ENCODE results near the gene GLRA3.

GLRA3 gene

DNA sequence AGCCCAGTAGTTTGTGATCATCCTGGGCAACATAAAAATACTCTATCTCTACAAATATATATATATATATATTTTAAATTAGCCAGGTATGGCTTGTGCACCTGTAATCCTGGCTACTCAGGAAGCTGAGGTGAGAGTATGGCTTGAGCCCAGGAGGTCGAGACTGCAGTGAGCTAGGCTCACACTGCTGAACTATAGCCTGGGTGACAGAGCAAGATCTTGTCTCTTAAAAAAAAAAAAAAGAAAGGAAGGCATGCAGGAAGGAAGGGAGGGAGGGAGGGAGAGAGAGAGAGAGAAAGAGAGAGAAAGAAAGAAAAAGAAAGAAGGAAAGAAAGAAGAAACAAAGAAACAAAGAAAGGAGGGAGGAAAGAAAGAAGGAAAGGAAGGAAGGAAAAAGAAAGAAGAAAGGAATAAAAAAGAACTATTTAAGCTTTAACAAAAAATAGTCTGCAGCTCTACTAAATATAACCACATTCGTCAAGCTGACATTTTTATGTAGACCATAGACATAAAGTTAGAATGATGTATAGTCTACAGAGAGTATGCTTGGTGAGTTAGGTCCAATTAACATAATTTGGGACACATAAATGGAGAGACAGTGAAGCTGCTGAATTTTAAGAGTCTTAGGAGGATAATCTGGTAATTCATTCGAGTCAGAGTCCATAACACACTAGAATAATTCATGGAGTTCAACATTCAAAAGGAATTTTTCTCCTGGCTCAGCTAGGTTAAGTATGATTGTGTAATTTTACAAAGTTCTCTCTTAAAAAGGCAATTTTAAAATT is 111.9 kb downstream of the GLRA3 start:
- TF ChIP-seq, protein P1, sequence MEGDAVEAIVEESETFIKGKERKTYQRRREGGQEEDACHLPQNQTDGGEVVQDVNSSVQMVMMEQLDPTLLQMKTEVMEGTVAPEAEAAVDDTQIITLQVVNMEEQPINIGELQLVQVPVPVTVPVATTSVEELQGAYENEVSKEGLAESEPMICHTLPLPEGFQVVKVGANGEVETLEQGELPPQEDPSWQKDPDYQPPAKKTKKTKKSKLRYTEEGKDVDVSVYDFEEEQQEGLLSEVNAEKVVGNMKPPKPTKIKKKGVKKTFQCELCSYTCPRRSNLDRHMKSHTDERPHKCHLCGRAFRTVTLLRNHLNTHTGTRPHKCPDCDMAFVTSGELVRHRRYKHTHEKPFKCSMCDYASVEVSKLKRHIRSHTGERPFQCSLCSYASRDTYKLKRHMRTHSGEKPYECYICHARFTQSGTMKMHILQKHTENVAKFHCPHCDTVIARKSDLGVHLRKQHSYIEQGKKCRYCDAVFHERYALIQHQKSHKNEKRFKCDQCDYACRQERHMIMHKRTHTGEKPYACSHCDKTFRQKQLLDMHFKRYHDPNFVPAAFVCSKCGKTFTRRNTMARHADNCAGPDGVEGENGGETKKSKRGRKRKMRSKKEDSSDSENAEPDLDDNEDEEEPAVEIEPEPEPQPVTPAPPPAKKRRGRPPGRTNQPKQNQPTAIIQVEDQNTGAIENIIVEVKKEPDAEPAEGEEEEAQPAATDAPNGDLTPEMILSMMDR (IDR thresholded peaks at IDR 0.05; ENCODE audit: low read depth, low read length), result no peak
- Histone ChIP-seq H3K4me3 (ENCODE audit: low read depth, low read length) (no peak overlapping the region), H3K4me1 (no peaks in the 10 kb centered on the region; the same call in 1 of the 2 replicates), H3K9me3 (no peaks in the 10 kb centered on the region), H3K27me3 (peaks cover 19% of the 10 kb centered on the region), H3K36me3 (no peaks in the 10 kb centered on the region)
- DNase-seq, result no peak

GRCh38 chr4:174714393-174715211 is 114.4 kb downstream of the GLRA3 start:
- peaks cover 28% of the 10 kb centered on the region for H3K27me3 ChIP-seq
- DNase-seq, result peak; percentile 50
- H3K9me3 ChIP-seq, result no peaks in the 10 kb centered on the region
- no peak overlapping the region for H3K4me3 ChIP-seq (ENCODE audit: low read depth, low read length)
- H3K4me1 ChIP-seq, result no peaks in the 10 kb centered on the region; the same call in 1 of the 2 replicates
- H3K36me3 ChIP-seq, result no peaks in the 10 kb centered on the region
- TF ChIP-seq, protein P1 (IDR thresholded peaks at IDR 0.05; ENCODE audit: low read depth, low read length), result peak; percentile 91

- Histone ChIP-seq H3K36me3 (no peaks in the 10 kb centered on the region), H3K4me1 (no peaks in the 10 kb centered on the region; the same call in 1 of the 2 replicates), H3K9me3 (no peaks in the 10 kb centered on the region), H3K27me3 (peaks cover 28% of the 10 kb centered on the region), H3K4me3 (ENCODE audit: low read depth, low read length) (no peak overlapping the region)
- no peak for DNase-seq
- TF ChIP-seq, protein P1 (IDR thresholded peaks at IDR 0.05; ENCODE audit: low read depth, low read length), result no peak
Observed at GRCh38 chr4:174713821-174714220, 115.2 kb downstream of the GLRA3 start.

DNA sequence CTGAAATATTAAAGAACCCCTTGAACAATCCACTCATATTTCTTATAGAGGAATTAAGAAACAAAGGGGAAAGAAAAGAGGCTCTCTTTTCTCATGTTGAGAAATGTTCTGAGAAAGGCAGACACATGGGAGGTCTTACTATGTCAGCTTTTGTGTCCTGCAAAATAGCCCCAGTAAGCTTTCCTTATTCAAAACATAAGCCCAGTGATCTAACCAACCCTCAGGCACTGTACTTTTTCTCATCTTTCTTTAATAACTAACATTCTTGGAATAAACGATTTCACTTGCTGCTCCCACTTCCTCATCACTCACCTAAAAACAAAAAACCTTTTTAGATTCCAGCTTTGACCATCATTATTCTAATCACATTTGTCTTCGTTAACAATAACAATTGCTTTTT is 115.9 kb downstream of the GLRA3 start:
- TF ChIP-seq, protein P1 (IDR thresholded peaks at IDR 0.05; ENCODE audit: low read depth, low read length), result no peak
- Histone ChIP-seq H3K27me3 (peaks cover 25% of the 10 kb centered on the region), H3K4me3 (ENCODE audit: low read depth, low read length) (no peak overlapping the region), H3K36me3 (no peaks in the 10 kb centered on the region), H3K4me1 (no peaks in the 10 kb centered on the region; the same call in 1 of the 2 replicates), H3K9me3 (no peaks in the 10 kb centered on the region)
- no peak for DNase-seq

DNA sequence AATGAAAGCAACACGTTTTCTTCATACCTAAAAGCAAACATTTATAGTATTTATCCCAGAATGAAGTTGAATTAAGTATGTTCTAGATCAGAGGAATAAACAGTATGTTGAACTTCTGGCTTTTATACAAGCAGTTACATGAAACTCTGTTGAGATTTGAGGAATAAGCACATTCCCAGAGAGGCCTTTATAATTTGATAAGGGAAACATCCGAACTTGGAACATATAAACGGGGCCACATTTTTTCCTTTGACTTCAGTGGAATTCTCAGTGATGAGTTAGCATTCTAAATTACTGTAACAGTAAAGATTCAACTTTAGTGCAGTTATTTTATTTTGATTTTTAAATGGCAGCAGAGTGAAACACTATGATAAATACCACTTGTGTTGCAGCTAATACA is 119.5 kb downstream of the GLRA3 start:
- no peaks in the 10 kb centered on the region for H3K36me3 ChIP-seq
- H3K4me3 ChIP-seq (ENCODE audit: low read depth, low read length), result no peak overlapping the region
- no peaks in the 10 kb centered on the region for H3K9me3 ChIP-seq
- peaks cover 22% of the 10 kb centered on the region; the same call in 1 of the 2 replicates for H3K27me3 ChIP-seq
- no peak for DNase-seq
- TF ChIP-seq, protein P1 (IDR thresholded peaks at IDR 0.05; ENCODE audit: low read depth, low read length), result no peak
- H3K4me1 ChIP-seq, result no peaks in the 10 kb centered on the region; the same call in 1 of the 2 replicates
